ENCODE data around the gene STK38.

GRCh38 chr6:36581716-36582115, 34.4 kb upstream of the STK38 start:
- TF ChIP-seq PBX3 (CRISPR knock-in tag; IDR thresholded peaks at IDR 0.05; ENCODE audit: borderline replicate concordance), result no peak
- TF ChIP-seq ATF1 (CRISPR knock-in tag; IDR thresholded peaks at IDR 0.05), result no peak
- TF ChIP-seq NFRKB (IDR thresholded peaks at IDR 0.05), result no peak
- TF ChIP-seq KLF9 (CRISPR knock-in tag; IDR thresholded peaks at IDR 0.05; ENCODE audit: low read depth), result no peak
- no peak for TF ChIP-seq SMC3 (IDR thresholded peaks at IDR 0.05; ENCODE audit: low read length)
- no peak for TF ChIP-seq CTCF (CRISPR knock-in tag; IDR thresholded peaks at IDR 0.05)
- TF ChIP-seq ZBTB34 (CRISPR knock-in tag; IDR thresholded peaks at IDR 0.05), result no peak
- no peak for TF ChIP-seq EZH2 (conservative IDR thresholded peaks at IDR 0.05; ENCODE audit: low read depth, low read length)
- TF ChIP-seq LCORL (IDR thresholded peaks at IDR 0.05), result no peak
- no peak for TF ChIP-seq LCORL (CRISPR knock-in tag; IDR thresholded peaks at IDR 0.05)
- TF ChIP-seq ZNF17 (CRISPR knock-in tag; IDR thresholded peaks at IDR 0.05), result no peak
- no peak for TF ChIP-seq CBX5 (CRISPR knock-in tag; IDR thresholded peaks at IDR 0.05; ENCODE audit: borderline replicate concordance)
- no peak for TF ChIP-seq IKZF5 (CRISPR knock-in tag; IDR thresholded peaks at IDR 0.05)
- TF ChIP-seq CCAR2 (optimal IDR thresholded peaks at IDR 0.05; ENCODE audit: low read depth, low read length), result no peak
- no peak for TF ChIP-seq PBX2 (CRISPR knock-in tag; IDR thresholded peaks at IDR 0.05)
